BLaER1 treated with 17β-estradiol and CSF1 and Interleukin-3, amounts not matched to agents 10 nM and 100 nM (cell line): ENCODE measurements around the gene CELSR1.
A peak's percentile ranks its signal among the peaks of the same experiment; 100 is the strongest.

Source experiments
- H3K27ac ChIP-seq, 11 experiments: shearing (Covaris generic); formaldehyde crosslinking; 2 replicates each; pipeline ENCODE4 v1.8.1; 2022
- H3K27me3 ChIP-seq, 11 experiments: shearing (Covaris generic); formaldehyde crosslinking; 2 replicates each; pipeline ENCODE4 v1.8.1; 2022
- H3K36me3 ChIP-seq, 11 experiments: shearing (Covaris generic); formaldehyde crosslinking; 2 replicates each; pipeline ENCODE4 v1.8.1; 2022
- H3K4me1 ChIP-seq, 10 experiments: shearing (Covaris generic); formaldehyde crosslinking; 2 replicates each; pipeline ENCODE4 v1.8.1; 2022
- H3K4me2 ChIP-seq, 11 experiments: shearing (Covaris generic); formaldehyde crosslinking; 2 replicates each; pipeline ENCODE4 v1.8.1; 2022
- H3K4me3 ChIP-seq, 10 experiments: shearing (Covaris generic); formaldehyde crosslinking; 2 replicates each; pipeline ENCODE4 v1.8.1; 2022
- H3K9ac ChIP-seq, 11 experiments: shearing (Covaris generic); formaldehyde crosslinking; 2 replicates each; pipeline ENCODE4 v1.8.1; 2022
- H3K9me3 ChIP-seq, 11 experiments: shearing (Covaris generic); formaldehyde crosslinking; replicated peaks in 1 of 11; 2 replicates each; pipeline ENCODE4 v1.8.1; 2022
- H4K20me1 ChIP-seq, 11 experiments: shearing (Covaris generic); formaldehyde crosslinking; 2 replicates each; pipeline ENCODE4 v1.8.1; 2022
- Cebpa-rat ChIP-seq, 11 experiments: shearing (Covaris generic); IDR thresholded peaks; 2 replicates each; pipeline ENCODE4 v1.8.1; 2022

The CELSR1 gene

DNA sequence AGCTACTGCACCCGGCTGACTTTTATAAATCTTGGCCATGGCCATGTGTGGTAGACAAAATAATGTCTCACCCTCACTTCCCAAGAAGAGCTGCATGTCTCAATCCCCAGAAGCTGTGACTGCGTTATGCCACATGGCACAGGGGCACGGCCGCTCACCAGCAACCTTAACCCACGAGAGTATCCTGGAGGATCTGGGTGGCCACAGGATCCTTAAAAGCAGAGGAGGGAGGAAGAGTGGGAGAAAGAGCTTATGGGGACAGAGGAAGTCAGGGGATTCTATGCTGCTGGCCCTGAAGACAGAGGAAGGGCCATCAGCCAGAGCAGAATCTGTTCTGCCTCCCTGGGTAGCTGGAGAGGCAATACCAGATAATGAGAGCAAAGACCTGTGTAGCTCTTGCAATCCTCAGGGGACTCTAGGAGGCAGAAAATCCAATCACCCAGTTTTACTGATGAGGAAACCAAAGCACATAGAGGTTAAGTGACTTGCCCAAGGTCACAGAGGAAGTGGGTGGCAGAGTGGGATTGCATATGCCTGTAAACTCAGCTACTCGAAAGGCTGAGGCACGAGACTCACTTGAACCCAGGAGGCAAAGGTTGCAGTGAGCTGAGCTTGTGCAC, 55.3 kb downstream of the CELSR1 start:
- Histone ChIP-seq H3K9me3 (peaks cover 0 to 13% (median 9%) of the 10 kb centered on the region in 11 experiments; a peak in 14 of 22 replicates), H3K4me1 (peaks cover 35 to 90% (median 79%) of the 10 kb centered on the region in 10 experiments), H3K27me3 (peaks cover 0 to 6% (median 0%) of the 10 kb centered on the region in 11 experiments; a peak in 2 of 22 replicates), H3K27ac (peak overlapping the region in 8 of 11 experiments; percentile 1 to 64 (median 34); a peak in 9 of 22 replicates), H3K9ac (no peak overlapping the region), H3K36me3 (no peaks in the 10 kb centered on the region), H3K4me3 (peak overlapping the region in 1 of 10 experiments; percentile 5; a peak in 1 of 20 replicates), H4K20me1 (no peaks in the 10 kb centered on the region), H3K4me2 (peak overlapping the region; percentile 6 to 86 (median 72); a peak in 21 of 22 replicates)
- TF ChIP-seq Cebpa-rat (IDR thresholded peaks at IDR 0.05) = peak in 1 of 11 experiments; percentile 42; a peak in 1 of 22 replicates

DNA sequence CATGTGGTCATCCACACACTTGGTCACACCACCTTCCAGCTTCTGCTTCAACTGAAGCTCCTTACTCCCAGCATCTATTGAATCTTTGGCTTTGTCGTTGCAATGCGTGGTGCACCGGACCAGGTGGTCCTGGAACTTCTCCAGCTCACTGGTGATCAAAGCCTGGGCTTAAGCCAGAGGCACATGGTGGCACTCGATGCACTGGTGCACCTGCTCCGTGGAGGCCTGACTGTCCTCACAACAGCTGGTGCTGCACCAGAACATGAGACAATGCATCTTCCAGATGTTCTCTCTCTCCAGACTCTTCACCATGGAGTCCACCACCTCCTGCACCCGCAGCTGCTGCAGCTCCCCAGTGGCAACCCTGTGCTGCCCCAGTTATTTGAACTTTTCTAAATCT, 56.0 kb downstream of the CELSR1 start:
- H3K9me3 ChIP-seq = peaks cover 0 to 13% (median 9%) of the 10 kb centered on the region in 11 experiments; a peak in 14 of 22 replicates
- H3K9ac ChIP-seq = no peak overlapping the region
- H3K4me3 ChIP-seq = no peak overlapping the region
- no peak overlapping the region for H3K27ac ChIP-seq
- H3K4me2 ChIP-seq = peak overlapping the region in 9 of 11 experiments; percentile 60 to 86 (median 72); a peak in 17 of 22 replicates
- H3K4me1 ChIP-seq = peaks cover 42 to 90% (median 81%) of the 10 kb centered on the region in 10 experiments
- H3K27me3 ChIP-seq = peaks cover 0 to 6% (median 0%) of the 10 kb centered on the region in 11 experiments; a peak in 2 of 22 replicates
- H3K36me3 ChIP-seq = no peaks in the 10 kb centered on the region
- no peak for TF ChIP-seq Cebpa-rat (IDR thresholded peaks at IDR 0.05)
- H4K20me1 ChIP-seq = no peaks in the 10 kb centered on the region

DNA sequence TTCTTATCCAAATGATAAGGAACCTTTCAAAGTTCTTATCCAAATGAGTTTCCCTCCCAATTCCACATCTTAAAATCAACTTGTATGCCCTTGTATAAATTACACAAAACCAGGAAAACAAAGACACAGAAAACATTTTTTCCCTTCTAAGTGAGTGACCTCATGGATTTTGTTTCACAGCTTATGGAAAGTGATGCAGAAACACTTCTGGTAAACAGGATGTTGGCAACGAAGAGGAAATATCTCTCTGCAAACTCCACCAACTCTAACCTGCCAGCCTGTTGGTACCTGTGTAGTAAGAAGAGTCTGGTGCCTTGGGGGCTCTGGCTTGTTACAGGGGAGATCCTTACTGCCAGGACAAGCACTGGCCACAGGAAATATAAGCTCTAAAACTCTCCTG, 57.0 kb downstream of the CELSR1 start:
- Histone ChIP-seq H3K9ac (no peak overlapping the region), H3K36me3 (no peaks in the 10 kb centered on the region), H3K27me3 (peaks cover 0 to 3% (median 0%) of the 10 kb centered on the region in 11 experiments; a peak in 2 of 22 replicates), H3K4me3 (no peak overlapping the region), H3K4me1 (peaks cover 47 to 89% (median 80%) of the 10 kb centered on the region in 10 experiments), H4K20me1 (no peaks in the 10 kb centered on the region), H3K4me2 (peak overlapping the region; percentile 37 to 86 (median 72); a peak in 20 of 22 replicates), H3K9me3 (peaks cover under 1 to 22% (median 15%) of the 10 kb centered on the region in 11 experiments; a peak in 20 of 22 replicates), H3K27ac (no peak overlapping the region)
- no peak for TF ChIP-seq Cebpa-rat (IDR thresholded peaks at IDR 0.05)

DNA sequence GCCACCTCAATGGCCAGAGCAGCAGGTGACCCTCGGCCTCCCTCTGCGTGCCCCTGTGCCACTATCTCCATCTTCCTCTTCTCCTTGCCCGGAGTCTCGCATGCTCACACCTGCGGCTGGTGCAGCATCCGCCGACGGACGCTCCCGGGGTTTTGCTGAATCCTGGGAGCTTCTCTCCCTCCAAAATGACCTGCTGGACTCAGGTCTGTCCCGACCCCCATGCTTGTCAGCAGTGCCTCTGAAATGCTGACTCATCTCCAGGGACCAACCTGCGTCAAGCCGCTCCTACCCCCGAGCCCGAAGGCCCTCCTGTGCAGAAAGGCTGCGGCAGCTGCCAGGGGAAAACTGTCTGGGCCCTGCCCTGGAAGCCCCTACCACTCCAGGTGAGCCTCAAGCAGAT, 58.4 kb downstream of the CELSR1 start:
- H3K27me3 ChIP-seq = no peaks in the 10 kb centered on the region
- peaks cover 8 to 26% (median 21%) of the 10 kb centered on the region in 11 experiments; a peak in 20 of 22 replicates for H3K9me3 ChIP-seq
- H3K27ac ChIP-seq = no peak overlapping the region
- no peaks in the 10 kb centered on the region for H3K36me3 ChIP-seq
- peaks cover 42 to 76% (median 67%) of the 10 kb centered on the region in 10 experiments for H3K4me1 ChIP-seq
- peak overlapping the region; percentile 15 to 86 (median 72); a peak in 15 of 22 replicates for H3K4me2 ChIP-seq
- no peak overlapping the region for H3K4me3 ChIP-seq
- no peaks in the 10 kb centered on the region for H4K20me1 ChIP-seq
- no peak overlapping the region for H3K9ac ChIP-seq
- no peak for TF ChIP-seq Cebpa-rat (IDR thresholded peaks at IDR 0.05)

DNA sequence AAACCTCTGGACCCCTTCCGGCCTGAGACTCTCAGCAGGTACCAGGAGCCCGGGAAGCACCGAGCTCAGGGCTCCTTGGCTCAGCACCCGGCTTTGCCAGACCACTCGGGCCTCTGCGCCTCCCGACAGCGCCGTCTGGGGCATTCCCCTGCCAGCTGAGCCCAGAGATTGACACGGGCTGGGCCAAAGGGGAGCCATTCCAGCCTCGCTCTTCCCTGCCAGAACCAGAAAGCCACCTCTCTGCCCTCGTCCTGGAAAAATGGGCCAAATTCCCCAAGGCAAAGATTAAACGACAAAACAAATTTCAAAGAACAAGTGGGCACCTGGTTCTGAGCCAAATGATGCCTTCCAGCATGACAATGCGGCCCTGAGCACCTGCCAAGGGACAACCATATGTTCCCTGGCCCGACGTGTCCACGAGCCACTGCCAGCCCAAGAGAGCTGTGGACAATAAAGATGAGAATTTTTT, 59.3 kb downstream of the CELSR1 start:
- H3K27ac ChIP-seq = no peak overlapping the region
- H3K9me3 ChIP-seq = peaks cover 8 to 25% (median 19%) of the 10 kb centered on the region in 11 experiments; a peak in 20 of 22 replicates
- H3K4me2 ChIP-seq = peak overlapping the region in 1 of 11 experiments; percentile 5; a peak in 1 of 22 replicates
- peaks cover 33 to 66% (median 58%) of the 10 kb centered on the region in 10 experiments for H3K4me1 ChIP-seq
- H3K27me3 ChIP-seq = no peaks in the 10 kb centered on the region
- H3K9ac ChIP-seq = no peak overlapping the region
- TF ChIP-seq Cebpa-rat (IDR thresholded peaks at IDR 0.05) = no peak
- no peaks in the 10 kb centered on the region for H3K36me3 ChIP-seq
- no peaks in the 10 kb centered on the region for H4K20me1 ChIP-seq
- no peak overlapping the region for H3K4me3 ChIP-seq

DNA sequence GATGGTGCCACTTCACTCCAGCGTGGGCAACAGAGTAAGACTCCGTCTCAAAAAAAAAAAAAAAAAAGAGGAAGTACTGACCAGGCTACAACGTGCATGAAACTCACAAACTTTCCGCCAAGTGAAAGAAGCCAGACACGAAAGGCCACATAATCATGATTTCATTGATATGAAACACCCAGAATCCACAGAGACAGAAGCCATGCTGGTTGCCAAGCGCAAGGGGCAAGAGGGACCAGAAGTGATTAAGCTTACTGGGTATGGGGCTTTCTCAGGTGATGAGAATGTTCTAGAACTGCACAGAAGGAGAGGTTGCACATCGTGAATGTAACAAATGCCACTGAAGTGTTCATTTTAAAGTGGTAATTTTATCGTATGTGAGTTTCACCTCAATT, 60.9 kb downstream of the CELSR1 start:
- H3K4me1 ChIP-seq = peaks cover 28 to 51% (median 42%) of the 10 kb centered on the region in 10 experiments
- peak overlapping the region in 1 of 11 experiments; percentile 22; a peak in 2 of 22 replicates for H3K27ac ChIP-seq
- no peaks in the 10 kb centered on the region for H3K36me3 ChIP-seq
- no peak overlapping the region for H3K9ac ChIP-seq
- no peak overlapping the region for H3K4me3 ChIP-seq
- H4K20me1 ChIP-seq = no peaks in the 10 kb centered on the region; a peak in 1 of 22 replicates
- no peaks in the 10 kb centered on the region for H3K27me3 ChIP-seq
- peak overlapping the region; percentile 16 to 69 (median 44); a peak in 17 of 22 replicates for H3K4me2 ChIP-seq
- peak in 6 of 11 experiments; percentile 22 to 57 (median 40); a peak in 4 of 22 replicates for TF ChIP-seq Cebpa-rat (IDR thresholded peaks at IDR 0.05)
- H3K9me3 ChIP-seq = peaks cover 6 to 17% (median 12%) of the 10 kb centered on the region in 11 experiments; a peak in 18 of 22 replicates

- Histone ChIP-seq H3K27me3 (no peaks in the 10 kb centered on the region), H3K9me3 (peaks cover 6 to 17% (median 12%) of the 10 kb centered on the region in 11 experiments; a peak in 18 of 22 replicates), H3K4me2 (no peak overlapping the region), H4K20me1 (no peaks in the 10 kb centered on the region; a peak in 1 of 22 replicates), H3K27ac (no peak overlapping the region), H3K4me1 (peaks cover 13 to 25% (median 19%) of the 10 kb centered on the region in 10 experiments), H3K36me3 (no peaks in the 10 kb centered on the region), H3K9ac (no peak overlapping the region), H3K4me3 (no peak overlapping the region)
- no peak for TF ChIP-seq Cebpa-rat (IDR thresholded peaks at IDR 0.05)
These were observed 63.4 kb downstream of the CELSR1 start for GRCh38 chr22:46473896-46474557.

- H3K4me1 ChIP-seq = peaks cover 13 to 21% (median 15%) of the 10 kb centered on the region in 10 experiments
- H3K27ac ChIP-seq = no peak overlapping the region
- H3K27me3 ChIP-seq = no peaks in the 10 kb centered on the region
- peaks cover 6 to 17% (median 12%) of the 10 kb centered on the region in 11 experiments; a peak in 18 of 22 replicates for H3K9me3 ChIP-seq
- H4K20me1 ChIP-seq = no peaks in the 10 kb centered on the region; a peak in 1 of 22 replicates
- no peak overlapping the region for H3K9ac ChIP-seq
- no peaks in the 10 kb centered on the region for H3K36me3 ChIP-seq
- TF ChIP-seq Cebpa-rat (IDR thresholded peaks at IDR 0.05) = no peak
- no peak overlapping the region for H3K4me2 ChIP-seq
- H3K4me3 ChIP-seq = no peak overlapping the region
These were observed 64.2 kb downstream of the CELSR1 start for GRCh38 chr22:46473021-46473779.
